Right renal pelvis (tissue), 4 donors: ENCODE data around the gene ZNF366. TPM values are rescaled to one million over a fixed set of nuclear protein-coding genes. Genes with fewer than 3 reads are reported as not detected.

Experiments used
- DNase-seq, 4 donors: peaks; one replicate each; pipeline ENCODE4 v3.0.0-alpha.2; 2013; ENCODE audit warnings: low read depth in 4 of 4, low spot score in 3 of 4, missing footprints in 1 of 4
- polyA plus RNA-seq, 4 donors: library from polyadenylated mRNA; unstranded; fragments of 120-200 nt; gene quantifications; one replicate each; pipeline ENCODE4 v1.2.1, GENCODE V29; 2013; ENCODE audit not compliant: insufficient read length in 4 of 4

ZNF366 gene
- polyA plus RNA-seq, 4 donors: 3.4 to 4.5 (median 3.9) TPM

GRCh38 chr5:72468024-72468423 lies 39.2 kb downstream of the ZNF366 start:
- DNase-seq: no peak

GRCh38 chr5:72467461-72467860 lies 39.7 kb downstream of the ZNF366 start:
- DNase-seq: no peak

DNA sequence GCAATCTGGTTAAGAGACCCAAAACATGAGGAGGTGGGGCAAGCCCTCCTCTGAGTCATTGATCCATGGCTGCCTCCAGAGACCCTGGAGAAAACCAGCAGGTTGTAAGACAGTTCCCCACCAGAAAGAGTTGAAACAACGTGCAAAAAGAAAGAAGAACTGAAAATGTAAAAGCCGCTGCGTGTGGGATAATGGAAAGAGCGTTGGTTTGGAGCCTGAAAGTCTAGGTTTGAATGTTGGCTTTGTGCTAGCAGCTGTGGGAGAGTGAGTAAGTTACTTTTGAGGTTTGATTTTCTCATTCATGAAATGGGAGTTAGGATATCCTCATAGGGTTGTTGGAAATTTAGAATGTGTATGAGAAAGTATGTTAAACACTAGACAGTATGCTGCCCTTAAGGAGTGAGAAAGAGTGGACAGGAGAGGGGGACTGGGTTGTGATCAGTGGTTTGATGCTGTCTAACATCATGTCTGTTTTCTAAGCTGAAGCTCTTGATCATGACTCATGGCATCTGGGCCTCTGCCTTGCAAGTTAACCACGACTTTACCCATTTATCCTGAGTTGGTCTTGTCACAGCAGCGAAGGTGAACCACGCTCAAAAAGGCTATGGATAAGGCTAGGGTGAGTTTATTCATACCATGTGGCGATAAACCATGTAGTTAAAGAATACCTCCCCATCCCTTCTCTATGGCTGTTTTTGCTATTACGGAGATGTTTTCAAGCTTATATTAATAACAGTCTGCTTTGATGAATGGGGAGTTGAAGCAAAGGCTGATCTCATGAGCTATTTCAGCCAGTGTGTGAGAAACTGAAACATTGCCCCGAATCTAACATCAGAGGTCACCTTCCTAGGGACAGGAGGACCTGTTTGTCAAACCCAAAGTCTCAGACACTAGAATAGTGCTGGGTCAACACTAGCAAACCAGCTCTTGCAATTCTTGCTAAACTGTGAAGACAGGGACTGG lies 41.3 kb downstream of the ZNF366 start:
- DNase-seq: no peak

DNA sequence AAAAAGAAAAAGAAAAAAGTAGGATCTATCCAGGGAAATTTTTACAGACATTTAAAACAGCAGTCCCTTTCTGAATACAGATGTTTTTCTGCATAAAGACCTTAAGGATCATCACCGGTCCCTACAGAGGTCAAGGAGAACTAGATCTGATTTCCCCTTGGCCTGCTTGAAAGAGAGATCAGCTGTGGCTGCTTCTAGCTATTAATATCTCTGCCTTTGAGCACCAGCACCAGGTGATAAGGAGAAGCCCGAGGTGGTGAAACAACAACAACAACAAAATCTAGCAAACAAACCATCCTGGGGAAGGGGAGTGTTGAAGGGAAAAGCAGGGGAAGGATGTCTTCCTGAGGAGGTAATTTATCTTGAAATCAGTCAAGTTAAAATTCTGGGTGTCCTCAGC lies 42.1 kb downstream of the ZNF366 start:
- no peak for DNase-seq

DNA sequence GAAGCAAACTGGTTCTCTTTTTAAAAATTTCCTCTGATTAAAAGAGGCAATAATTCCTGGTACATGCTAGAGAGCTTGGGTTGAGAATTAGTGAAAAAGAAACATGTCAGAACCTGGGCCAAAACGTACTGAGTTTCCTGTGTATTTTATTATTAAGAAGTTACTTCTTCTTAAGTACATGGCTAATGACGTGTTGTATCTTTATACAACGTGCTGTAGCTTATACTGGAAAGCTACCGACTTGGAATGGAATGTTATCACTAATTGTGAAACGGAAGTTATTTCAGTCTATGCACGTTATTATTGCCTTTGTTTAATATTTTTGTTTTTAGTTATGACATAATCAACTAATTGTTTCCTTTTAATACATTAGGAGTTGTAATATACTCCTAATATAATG lies 43.1 kb downstream of the ZNF366 start:
- no peak for DNase-seq

- DNase-seq: no peak
These were observed 43.7 kb downstream of the ZNF366 start for GRCh38 chr5:72463449-72464052.

GRCh38 chr5:72460413-72460812 lies 46.8 kb downstream of the ZNF366 start:
- no peak for DNase-seq

DNA sequence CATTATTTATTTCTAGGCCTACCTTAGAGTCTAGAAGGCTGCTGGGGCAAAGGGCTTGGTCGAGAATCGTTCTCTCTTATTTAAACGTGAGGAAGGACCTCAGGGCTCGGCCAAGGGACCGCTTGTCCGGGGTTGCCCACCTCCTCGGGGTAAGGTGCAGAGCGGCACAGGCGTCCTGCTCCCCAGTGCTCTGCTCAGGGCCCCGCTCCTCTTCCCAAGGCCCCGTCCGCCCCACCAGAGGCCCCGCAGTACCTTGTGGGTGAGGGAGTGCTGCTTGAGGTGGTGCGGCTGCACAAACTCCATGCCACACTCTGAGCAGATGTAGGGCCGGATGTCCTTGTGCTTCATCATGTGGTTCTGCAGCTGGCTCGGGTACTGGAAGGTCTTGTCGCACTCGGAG lies 47.3 kb downstream of the ZNF366 start:
- no peak for DNase-seq

- peak in 2 of 4 donors; percentile 28 to 33 for DNase-seq
These were observed 48.0 kb downstream of the ZNF366 start for GRCh38 chr5:72459089-72459661.

DNA sequence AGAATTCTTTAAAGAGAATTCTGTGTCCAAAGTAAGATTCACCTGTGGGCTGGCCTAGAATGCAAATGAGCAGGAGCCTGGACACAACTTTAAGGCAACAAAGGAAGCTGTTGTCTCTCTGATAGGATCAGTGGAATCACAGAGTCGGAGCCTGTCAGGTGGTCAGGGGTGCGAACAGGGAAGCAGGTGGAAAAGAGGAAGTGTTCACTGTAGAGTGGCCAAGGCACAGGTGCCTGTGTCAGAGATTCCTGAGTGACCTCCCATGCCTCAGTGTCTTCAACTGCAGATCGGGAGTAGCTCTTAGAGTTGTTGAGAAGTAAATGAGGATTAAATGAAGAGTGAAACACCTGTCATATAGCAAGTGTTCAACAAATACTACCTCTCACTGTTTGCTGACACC lies 48.8 kb downstream of the ZNF366 start:
- DNase-seq: no peak

DNA sequence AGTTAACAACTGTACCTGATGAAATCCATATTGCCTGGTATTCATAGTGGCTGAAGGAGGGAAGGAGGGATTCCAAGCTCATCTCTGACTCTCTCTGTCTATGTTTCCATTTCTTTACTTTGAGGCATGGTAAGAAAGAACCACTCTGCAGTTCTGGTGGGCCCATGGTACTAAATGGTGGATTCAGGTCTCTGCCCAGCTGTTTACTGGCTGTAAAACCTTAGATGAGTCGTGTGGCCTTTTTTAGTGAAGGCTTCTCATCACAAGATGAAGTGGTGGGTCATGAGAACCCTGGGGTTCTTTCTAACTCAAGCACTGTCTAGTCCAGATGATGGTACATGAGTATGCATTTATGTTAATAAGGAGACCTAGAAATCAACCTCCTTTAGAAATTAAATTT lies 49.7 kb downstream of the ZNF366 start:
- no peak for DNase-seq

- DNase-seq: no peak
These were observed 50.7 kb downstream of the ZNF366 start for GRCh38 chr5:72456391-72457074.

- no peak for DNase-seq
These were observed 51.7 kb downstream of the ZNF366 start for GRCh38 chr5:72455476-72455875.

DNA sequence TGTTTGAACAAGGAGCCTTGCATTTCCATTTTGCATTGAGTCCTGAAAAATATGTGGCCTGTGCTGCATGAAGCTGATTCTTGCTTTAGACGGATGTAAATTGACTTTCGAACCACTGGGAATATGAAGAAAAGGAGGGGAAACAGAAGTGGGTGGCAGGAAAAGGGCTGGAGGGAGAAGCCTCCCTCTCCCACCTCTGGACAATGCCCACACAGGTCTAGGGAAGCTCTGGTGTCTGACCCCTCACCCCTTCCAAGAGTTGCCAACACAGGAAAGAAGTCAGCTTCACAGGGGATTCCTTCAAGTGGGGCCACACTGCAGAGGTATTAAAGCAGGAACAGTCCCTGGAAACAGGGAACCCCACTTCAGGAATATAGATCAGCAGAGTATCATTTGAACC lies 52.2 kb downstream of the ZNF366 start:
- no peak for DNase-seq

DNA sequence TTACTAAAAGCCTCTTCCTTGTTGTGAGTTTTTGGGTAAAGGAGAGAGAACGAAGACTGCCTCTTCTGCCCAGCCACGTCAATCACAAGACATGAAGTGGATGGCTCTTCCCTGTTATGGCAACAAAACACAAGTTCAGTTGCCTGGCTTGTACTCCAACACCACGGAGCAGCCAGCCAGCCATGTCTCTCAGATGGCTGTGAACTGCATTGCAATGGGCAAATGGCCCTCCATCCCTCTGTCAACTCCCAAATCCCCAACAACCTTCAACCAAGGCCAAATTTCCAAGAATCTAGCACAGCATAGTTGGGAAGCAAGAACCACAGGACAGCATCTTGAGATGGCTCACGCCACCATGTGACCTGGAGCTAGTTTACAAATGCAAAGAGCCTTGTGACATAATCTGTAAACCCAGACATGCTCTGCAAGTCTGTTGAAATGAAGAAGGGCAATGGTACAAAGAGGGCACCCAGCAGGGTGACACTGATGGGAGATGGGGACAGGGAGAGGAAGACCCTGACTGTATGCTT lies 53.9 kb downstream of the ZNF366 start:
- DNase-seq: no peak

- peak; percentile 47 to 63 (median 53) for DNase-seq
These were observed 54.5 kb downstream of the ZNF366 start for GRCh38 chr5:72452515-72453245.

DNA sequence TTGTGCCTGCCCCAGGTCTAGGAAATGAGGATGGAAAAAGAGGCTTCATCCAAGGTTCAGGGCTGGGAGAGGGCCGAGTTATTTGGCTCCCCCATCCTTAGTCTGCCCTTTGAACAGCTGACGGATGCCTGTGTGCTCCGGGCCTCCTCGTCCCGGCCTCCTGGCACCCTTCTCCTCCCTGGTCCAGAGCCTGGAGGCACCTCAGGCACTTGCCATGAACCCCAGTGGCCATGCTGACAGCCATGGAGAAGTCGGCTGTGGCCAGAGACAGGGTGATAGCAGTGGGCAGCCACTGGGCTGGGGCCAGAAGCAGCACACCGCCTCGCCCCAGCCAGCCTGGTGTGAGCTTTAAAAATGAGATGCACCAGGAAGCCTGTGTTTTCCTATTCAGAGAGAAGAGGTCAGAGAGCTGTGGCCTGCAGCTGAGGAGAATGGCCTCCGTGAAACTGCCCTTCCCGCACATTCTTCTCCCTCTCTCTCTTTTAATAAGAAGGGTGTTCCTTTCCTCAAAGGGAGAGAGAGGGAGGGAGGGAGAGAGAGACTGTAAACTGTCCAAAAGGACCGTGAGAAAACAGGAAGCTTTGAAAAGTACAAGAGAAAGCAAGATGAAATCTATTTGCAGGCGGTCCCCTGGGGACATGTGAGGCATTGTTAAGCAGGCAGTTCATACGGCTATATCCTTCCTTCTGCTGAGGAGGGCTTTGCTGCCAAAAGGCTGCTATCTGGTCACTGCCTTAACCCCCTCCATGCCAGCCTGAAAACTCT lies 55.3 kb downstream of the ZNF366 start:
- DNase-seq: peak; percentile 34 to 64 (median 60)

GRCh38 chr5:72448368-72448767 lies 58.8 kb downstream of the ZNF366 start:
- no peak for DNase-seq

DNA sequence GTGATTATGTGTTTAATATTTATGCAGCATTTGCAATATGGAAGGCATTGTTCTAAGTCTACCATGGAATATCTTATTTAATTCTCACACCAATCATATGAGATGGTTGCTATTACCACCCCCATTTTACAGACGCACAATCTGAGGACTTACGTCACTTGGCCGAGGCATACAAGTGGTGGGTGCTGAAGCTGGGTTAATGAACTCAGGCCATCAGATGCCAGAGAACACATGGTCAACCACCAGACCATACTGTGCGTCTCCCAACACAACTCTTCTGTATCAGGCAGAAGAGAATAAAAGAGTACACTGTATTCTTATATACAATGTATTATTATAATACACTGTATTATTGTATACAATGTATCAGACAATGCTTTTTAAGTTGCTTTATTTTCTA lies 59.5 kb downstream of the ZNF366 start:
- DNase-seq: no peak
